GM21360 (cell line): ENCODE measurements around the gene ATP8B3.
A peak's percentile ranks its signal among the peaks of the same experiment; 100 is the strongest.

Experiments
- ATAC-seq: cut with Tn5 transposase; IDR thresholded peaks from one replicate; pipeline ENCODE4 v1.9.1; 2021; ENCODE audit warnings: mild to moderate bottlenecking, moderate library complexity; ENCODE audit not compliant: unreplicated experiment

ATP8B3 gene

DNA sequence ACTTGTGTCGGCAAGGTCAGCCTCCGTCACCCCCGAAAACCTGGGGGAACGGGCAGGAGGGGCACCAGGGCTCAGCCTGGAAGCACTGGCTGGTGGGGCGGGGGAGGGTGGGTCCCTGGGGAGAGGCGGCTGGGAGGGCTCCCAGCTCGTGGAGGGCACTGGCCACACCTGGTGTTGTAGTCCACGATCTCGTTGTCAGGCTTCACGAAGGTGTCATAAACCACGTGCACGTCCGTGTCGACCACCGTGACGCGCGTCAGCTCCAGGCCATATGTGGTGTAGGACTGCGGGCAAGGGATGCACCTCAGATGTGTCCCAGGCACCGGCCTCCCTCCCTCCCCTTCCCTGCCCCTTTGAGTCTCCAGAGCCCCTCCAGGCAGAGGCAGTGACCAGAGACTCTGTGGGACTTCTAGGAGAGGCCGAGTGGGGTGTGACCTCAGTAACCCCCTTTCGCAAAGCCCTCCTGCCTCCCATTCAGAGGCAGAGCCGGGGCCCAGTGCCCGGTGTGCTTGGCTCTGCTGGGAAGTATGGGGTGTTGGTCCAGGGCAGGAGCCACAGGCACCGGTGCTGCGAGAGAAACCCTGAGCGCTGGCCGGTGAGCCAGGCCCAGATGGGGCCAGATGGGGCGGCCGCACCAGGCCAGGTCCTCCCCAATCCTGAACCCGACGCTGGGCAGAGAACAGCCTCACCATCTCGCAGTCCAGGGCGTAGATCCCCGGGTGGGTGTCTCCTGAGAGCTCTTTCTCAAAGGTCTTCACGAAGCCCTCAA lies 4.6 kb upstream of the ATP8B3 start:
- no peak for ATAC-seq

DNA sequence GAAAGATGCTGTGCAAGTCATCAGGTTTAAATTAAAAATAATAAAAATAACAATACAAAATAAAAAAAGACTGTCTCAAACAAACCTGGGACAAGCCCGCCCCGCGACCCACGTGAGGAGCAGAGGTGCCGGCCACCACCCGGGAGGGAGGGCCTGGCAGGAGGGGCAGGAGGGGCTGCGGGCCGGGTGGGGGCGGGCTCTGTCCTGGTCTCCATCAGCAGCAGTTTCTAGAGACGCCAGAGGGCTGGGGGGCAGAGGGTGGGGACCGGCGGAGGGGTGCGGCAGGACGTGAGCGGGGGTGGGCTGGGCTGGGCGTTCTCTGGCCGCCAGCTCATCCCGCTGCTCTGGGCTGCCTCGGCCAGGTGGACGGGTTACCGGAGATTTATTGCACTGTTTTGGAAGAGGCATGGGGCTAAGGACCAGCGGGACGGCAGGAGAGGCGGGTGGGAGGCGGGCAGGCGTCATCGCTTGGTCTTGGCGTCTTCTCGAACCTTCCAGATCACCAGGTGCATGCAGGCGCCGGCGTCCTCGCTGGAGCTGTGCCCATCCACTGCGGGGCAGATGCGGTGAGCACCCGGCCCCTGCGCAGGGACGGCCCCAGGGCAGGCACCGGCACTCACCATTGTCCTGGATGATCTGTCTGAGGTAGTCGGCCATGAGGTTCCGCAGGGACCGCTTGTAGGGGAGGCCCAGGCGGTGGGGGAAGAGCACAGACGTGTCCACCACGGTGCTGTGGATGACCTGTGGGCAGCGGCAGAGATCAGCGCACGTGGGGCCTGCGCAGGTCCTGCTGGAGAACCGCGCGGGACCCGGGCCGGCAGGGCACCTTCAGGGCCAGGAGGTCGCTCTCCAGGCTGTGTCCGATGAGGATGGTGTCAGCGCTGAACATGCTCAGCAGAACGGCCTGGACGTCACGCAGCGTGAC lies 3.8 kb upstream of the ATP8B3 start:
- no peak for ATAC-seq

DNA sequence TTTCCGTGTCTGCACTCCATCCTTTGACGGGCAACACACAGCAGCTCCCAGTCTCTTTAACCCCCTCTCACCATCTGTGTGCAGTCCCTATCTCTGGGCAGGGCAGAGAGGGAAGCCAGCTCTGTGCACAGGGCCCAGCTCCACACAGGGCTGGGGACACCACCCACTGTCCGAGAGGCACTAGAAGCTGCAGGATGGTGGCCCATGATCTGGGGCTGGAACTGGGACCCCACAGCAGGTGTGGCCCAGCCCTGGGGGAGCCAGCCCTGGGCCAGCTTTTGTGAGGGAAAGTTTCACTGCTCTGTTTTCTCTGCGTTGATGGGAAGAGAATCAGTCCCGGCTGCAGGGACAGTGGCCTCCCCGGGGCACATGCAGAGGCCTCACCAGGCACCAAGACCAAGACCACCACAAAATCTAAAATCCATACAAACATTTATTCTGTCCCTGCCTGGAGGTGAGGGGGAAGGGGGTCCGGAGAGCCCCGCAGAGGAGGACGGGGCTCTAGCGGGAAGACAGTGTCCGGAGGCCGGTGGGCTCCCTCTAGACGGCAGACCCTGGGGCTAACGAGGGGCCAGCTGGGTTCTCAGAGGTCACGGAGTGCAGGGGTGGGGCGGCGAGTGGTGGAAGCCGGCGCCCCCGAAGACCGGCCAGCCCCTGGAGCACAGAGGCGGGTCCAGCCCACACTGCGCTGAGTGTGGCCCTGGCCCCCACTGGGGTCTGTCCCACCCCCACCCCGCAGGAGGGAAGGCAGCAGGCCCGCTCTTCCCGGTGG lies 2.9 kb upstream of the ATP8B3 start:
- ATAC-seq: no peak

DNA sequence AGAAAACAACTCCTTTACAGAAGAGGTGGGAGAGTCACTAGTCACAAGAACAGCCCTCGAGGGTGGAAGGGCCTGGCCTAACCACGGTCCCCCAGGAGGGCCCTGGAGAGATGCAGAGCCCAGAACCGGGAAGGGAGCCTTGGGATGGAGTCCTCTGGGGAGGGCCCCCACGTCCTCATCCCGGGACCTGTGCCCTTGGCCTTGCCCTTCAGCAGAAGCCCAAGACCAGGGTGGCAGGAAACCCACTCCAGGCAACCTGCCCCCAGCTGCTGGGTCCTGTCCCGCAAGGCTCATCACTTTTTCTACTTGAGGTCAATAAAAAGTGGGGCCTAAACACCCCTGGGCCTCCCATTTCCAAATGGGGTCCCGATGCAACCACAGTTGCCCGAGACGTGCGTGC lies 2.3 kb upstream of the ATP8B3 start:
- ATAC-seq: no peak

DNA sequence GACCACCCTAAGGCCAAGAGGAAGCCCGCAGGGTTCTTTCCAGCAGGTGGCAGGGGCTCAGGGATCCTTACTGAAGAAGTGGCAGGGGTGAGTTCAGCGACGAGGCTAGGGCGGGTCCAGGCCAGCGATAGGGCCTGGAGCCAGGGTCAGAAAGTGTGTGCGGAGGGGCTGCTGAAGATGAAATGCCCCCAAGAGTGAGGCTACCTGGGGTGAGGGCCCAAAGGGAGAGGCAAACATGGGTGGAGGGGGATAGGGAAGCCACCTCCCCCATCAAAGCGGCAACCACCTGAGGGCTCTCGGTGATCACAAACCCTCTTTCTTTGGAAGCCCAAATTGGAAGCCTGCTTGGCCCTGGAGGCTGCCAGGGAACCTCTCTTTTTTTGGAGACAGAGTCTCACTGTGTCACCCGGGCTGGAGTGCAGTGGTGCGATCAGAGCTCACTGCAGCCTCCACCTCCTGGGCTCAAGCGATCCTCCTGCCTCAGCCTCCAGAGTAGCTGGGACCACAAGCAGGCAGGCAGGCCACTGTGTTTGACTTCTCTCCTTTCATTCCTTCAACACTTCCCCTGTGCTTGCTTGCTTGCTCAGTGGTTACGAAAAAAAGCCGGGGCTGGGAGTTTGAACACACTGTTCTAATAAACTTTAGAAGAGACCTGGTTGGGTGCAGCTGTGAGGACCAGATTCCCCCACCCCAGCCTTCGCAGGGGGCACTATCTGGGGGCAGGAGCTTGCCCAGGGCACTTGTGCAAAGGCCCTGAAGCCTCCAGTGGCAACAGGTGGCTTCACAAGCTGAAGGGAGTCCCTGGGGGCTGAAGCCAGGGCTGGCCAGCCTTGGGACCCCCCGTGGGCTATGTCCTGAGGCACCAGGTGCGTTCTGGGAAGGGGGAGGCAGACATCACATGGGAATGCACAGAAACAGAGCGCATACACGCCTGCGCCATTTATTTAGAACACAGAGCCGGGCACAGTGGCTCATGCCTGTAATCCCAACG lies 1.4 kb upstream of the ATP8B3 start:
- ATAC-seq: no peak

DNA sequence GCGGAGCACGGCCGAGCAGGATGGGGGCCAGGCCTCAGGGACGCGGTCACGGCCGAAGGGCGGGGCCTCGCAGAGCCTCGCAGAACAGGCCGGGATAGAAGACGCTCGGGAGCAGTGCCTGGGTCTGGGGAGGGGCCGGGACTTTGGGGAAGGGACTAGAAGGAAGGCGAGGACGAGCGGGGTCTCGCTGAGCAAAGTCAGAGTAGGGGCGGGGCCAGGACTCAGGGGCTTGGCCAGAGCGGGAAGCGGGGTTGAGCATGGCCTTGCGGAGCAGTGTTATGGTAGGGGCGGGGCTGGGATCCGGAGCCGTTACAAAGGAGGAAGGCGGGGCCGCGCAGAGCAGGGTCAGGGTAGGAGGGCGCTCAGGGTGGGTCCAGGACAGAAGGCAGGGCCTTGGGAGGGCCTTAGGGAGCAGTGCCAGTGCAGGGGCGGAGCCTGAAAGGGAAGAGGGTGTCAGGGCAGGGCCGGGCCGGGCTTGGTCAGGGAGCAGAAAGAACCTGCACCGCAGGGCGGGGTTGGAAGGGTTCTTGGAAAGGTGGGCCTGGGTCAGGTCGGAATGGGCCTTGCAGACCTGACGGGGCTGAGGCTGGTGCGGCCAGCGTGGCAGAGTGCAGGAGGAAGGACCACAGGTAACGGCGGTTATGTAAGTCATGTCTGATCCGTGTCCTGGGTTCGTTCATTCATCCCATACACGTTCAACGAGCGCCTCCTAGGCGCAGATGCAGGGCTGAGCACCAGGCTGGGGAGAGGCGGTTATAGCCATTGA lies 533 bp upstream of the ATP8B3 start:
- ATAC-seq: peak; percentile 66

DNA sequence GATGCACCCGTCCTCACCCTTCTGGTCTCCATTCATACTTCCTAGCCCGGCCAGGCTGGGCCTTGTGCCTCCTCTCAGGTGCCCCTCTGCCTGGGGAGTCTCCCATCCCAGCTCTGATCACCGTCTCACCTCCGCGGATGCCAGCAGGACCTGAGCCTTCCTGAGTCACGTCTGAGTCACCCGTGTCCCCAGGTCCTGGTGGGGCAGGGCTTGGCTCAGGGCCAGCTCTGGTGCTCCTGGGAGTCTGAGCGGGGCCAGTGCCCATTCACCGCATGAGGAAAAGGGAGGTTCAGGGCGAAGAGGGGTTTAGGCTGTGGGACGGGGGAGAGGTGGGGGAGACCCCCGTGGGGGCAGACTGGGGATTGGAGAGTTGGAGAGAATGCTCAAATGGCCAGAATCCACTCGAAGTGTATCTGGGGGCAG lies 593 bp downstream of the ATP8B3 start:
- ATAC-seq: no peak

DNA sequence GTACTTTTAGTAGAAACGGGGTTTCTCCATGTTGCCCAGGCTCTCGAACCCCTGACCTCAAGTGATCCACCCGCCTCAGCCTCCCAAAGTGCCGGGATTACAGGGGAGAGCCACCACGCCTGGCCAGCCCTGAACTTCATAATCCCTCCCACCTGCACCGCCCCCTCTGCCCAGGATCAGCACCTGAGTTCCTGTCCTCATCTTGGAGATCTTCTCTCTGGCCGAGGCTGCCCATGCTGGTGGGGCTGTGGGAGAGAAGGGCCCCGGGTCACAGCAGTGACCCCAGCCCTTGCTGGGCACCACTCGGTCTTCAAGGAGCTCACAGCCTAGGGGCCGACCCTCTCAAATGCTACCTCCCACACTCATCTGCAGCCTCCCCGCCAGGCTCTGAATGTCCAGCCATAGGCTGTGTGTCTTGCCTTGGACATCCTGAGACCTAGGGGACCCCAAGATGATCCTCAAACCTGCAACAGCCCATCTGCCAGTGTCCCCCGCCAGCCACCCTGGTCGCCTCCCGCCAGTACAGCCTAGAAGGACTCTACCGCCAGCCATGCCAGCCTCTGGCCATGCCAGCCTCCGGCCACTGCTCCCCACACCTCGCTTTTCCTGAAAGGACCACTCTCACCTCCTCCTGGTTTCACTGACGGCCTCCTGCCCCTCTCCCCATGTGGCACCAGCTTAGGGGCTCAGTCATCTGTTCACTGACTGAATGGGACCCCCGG lies 1.5 kb downstream of the ATP8B3 start:
- ATAC-seq: no peak

DNA sequence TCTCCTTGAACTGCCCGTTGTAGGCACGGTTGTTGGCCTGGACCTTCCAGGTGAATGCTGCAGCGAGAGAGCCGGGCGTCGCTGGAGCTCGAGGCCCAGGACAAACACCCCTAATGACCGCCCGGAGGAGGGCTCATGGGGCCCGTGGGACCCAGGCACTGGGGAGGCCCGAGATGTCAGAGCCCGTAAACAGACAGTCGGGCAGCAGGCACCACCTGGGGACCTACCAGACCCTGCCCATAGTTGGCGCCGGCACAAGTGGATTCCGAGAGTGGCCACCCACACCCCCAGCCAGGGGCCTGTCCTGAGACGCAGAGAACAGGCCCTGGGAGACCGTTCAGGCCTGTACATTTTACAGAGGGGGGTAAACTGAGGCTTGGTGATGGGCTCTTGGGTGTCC lies 2.4 kb downstream of the ATP8B3 start:
- ATAC-seq: no peak

DNA sequence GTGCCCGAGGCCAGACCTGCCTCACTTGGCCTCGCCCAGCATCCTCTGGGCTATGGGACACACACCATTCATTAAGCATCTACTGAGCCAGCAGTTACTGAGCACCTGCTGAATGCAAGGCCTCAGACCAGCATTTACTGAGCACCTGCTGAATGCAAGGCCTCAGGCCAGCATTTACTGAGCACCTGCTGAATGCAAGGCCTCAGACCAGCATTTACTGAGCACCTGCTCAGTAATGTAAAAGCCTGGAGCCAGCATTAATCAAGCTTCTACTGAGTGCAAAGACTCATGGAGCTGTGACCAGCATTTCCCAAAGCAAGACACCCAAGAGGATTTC lies 3.7 kb downstream of the ATP8B3 start:
- ATAC-seq: no peak

DNA sequence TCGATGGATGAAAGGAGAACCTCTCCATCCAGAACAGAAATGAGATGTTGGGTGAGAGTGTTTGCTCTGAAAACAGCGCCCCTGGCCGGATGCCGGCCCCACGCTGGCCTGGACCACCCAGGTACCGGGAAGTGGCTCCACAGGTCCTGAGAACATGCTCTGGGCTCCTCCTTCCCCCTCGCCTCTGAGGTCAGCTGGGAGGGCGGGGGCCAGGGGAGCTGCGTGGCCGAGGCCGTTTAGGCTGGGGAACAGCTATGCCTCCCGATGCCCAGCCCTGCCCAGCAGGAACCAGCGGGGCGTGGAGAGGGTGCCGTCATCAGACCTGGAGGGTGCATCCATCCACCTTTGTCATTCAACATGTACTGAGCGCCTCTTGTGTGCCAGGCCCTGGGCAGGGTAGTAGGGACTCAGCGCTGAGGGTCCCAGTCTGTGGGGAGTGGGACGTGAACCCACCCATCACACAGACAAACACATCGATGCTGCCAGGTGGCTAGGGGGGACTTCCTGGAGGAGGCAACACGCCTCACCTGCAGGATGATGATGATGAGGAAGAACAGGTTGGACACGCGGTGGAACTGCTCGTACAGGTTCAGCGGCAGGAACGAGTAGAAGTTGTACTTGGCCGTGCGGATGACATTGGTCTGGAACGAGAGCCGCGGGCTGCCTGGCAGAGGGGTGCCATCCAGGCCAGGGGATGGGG lies 4.2 kb downstream of the ATP8B3 start:
- no peak for ATAC-seq

DNA sequence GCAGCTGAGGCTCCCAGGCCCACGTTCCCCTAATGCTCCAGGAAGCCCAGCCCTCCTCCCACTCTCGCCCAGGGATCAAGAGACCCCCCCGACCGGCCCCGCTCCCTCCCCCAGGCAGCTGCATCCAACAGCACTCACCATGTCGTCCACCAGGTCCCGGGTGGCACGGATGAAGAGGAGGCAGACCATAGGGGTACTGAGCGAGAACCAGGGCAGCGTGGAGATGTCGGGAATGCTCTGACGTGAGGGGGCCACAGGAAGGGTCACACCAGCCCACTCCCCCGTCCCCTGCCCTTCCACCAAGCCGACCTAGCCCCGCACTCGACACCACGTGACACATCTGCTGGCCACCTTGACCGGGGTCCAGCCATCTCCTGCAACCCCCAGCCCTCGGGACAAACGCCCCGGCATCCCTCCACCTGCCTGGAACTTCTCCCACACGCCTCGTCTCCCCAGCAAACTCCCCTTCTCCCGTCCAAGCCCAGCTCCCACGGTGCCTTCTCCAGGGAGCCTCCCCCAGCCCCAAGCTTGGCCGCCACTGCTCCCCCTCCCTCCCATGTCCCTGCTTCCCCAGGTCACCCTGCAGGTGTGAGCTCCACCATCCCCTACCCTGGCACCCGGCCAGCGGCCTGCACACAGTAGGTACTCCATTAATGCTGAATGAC lies 4.9 kb downstream of the ATP8B3 start:
- no peak for ATAC-seq

DNA sequence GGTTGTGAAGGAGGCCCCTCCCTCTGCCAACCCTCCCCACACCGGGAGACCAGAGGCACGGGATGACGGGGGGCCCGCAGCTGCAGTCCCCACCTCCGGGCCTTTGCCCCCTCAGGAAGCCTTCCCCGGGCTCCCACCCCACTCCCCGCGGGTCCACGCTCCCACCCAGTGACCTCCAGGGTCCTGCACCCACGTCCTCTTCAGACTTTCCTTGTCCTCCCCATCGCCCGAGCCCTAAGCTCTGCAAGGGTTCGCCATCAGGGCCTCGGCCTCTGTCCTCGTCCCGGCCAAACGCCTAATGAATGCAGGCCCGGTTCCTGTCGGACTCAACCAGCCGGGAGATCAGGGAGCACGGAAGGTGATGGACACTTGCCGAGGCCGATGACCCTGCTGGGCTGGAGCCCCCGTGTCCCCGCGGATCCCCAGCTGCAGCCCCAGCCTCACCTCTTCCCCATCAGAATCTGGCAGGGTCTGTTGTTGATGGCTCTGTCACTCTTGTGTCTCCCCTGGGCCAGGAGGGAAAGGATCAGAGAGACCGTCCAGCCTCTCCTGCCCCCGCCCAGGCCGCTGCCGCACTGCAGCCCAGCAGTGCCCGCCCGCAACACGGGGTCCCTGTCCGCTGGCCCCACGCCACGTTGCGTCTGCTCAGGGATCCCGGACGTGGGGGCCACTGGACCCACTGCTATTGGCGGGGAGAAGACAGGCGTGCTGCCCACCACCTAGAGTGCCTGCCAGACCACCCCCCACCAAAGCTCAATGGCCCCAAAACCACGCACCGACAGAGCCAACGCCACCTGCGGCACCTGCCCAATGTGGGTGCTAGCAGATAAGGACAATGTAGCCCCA lies 5.7 kb downstream of the ATP8B3 start:
- no peak for ATAC-seq

DNA sequence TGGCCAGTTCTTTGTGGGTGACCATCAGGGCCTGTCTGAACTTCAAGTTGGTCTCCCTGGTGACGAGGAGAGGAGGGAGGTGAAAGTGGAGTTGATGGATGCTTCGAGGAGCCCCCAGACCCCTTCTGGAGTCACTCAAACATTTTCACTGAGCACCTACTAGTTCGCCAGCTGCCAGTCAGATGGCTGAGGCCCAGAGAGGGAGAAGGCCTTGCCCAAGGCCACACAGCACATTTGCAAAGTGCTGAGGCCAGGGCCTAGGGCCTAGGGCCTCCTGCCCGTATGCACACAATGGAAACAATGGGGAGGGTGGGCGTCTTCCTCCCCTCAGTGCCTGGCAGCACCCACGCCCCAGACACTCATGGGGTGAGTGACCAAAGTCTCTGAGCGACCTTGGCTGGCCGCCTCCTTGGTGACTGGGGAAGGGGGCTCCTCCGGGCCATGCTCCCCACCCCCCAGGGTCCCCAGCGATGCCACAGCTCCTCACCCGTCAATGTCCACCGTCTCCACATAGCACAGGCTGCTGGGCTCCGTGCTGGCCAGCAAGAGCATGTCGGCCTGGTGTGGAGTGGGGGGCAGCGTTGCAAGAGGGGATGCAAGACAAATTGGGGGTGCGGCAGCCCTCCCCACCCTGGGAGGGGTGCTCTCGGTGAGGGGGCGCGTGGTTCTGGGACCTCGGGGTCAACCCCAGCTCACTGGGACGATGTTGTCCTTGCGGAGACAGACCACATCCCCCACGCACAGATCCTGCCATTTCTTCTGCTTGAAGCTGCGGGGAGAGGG lies 6.5 kb downstream of the ATP8B3 start:
- no peak for ATAC-seq

DNA sequence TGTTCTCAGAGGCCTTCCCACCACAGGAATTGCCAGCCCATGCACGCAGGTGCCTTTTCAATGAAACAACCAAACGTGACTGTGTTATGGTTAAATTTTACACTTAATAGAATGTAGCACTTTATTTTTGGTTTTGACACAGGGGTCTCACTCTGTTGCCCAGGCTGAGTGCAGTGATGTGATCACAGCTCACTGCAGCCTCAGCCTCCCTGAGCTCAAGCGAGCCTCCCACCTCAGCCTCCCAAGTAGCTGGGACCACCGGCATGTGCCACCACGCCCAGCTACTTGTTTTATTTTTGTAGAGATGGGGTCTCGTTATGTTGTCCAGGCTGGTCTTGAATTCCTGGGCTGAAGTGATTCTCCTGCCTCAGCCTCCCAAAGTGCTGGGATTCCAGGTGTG lies 7.2 kb downstream of the ATP8B3 start:
- no peak for ATAC-seq

DNA sequence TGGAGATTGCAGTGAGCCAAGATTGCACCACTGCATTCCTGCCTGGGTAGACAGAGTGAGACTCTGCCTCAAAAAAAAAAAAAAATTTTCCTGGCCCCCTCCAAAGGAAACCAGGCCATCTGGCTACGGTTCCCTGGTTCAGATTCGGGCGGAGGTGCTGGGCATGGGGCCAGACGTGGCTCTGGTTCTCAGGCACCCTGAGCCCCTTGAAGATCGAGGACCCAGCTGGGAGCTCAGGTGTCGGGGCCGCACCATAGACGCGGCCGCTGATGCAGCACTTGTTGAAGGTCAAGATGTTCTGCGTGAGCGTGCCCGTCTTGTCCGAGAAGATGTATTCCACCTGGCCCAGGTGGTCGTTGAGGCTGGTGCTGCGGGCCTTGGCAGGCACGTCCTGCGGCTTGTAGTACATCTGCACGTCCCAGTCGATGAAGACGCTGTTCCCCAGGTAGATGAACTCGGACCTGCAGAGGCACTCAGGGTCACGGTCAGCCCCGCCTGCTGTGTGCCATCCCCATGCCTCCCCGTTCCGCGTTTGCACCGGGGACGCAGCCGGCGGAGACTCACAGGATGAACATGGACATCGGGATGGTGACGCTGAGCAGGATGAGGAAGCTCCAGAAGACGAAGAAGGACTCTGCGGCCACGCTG lies 12.3 kb downstream of the ATP8B3 start:
- no peak for ATAC-seq
